ENCODE measurements around the gene CRAMP1.

CRAMP1 gene

DNA sequence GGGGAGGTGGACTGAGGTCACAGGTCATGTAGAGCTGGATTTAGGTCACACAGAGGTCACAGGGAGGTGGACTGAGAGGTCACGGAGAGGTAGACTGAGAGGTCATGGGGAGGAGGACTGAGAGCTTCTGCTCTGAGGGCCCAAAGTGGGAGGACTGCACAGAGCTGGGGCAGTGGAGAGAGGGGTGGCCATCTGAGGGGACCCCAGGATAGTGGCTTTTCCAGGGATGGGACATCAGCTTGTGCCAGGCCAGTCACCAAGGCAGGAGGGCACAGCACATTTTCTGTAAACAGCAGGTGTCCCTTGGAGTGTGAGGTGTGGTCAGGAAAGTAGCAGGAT is 39.8 kb downstream of the CRAMP1 start:
- DNase-seq, result peak in 1 of 10 donors; percentile 36
- intact Hi-C loops (cut with DNase I), result no loop called here

DNA sequence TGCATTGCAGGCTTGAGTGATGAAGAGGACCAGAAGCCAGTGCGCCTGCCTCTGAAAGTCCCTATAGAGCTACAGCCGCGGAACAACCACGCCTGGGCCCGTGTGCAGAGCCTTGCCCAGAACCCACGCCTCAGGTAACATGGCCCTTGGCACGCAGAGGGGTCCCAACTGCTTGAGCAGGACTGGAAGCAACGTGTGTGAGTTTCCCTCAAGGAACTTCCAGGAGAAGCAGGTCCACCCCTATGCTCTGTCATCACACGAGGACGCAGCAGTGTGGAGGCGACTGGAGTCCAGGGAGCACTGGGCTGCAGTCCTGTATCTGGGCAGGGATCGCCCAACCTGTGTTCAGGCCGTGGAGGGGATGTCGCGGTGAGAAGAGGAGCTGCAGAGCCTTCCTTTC is 40.9 kb downstream of the CRAMP1 start:
- peak in 2 of 10 donors; percentile 62 to 63 for DNase-seq

GRCh38 chr16:1654505-1655268 is 42.5 kb downstream of the CRAMP1 start:
- peak in 7 of 10 donors; percentile 27 to 89 (median 44) for DNase-seq
- intact Hi-C loops (cut with DNase I), result no loop called here

More for the DNA sequence above, 40.9 kb downstream of the CRAMP1 start:
- intact Hi-C loops (cut with DNase I), result no loop called here

DNA sequence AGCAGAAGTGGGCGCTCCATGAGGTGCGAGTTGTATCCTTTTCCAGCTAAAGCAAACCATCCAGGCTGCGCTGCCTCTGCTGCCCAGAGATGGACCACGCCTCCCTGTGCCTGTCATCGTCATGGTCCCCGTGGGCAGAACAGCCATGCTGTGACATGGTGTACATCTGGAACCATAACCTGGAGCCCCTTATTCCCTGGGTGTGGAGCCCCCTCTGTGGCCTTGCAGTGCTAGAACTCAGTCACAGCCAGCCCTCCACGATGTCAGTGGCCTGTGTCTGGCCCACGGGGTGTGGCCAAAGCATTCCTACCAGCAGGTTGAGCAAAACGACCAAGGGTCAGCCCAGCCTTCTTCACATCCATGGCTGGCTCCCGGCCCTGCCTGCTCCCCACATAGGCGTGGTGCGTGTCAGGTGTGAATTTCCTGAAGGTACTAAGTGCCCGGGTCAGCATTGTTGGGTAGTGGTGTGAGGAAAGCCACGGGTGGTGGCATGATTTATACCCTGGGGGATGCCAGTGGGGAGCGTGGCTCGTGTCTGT is 43.2 kb downstream of the CRAMP1 start:
- DNase-seq, result peak in 2 of 10 donors; percentile 59 to 77
- intact Hi-C loops (cut with DNase I), result no loop called here

DNA sequence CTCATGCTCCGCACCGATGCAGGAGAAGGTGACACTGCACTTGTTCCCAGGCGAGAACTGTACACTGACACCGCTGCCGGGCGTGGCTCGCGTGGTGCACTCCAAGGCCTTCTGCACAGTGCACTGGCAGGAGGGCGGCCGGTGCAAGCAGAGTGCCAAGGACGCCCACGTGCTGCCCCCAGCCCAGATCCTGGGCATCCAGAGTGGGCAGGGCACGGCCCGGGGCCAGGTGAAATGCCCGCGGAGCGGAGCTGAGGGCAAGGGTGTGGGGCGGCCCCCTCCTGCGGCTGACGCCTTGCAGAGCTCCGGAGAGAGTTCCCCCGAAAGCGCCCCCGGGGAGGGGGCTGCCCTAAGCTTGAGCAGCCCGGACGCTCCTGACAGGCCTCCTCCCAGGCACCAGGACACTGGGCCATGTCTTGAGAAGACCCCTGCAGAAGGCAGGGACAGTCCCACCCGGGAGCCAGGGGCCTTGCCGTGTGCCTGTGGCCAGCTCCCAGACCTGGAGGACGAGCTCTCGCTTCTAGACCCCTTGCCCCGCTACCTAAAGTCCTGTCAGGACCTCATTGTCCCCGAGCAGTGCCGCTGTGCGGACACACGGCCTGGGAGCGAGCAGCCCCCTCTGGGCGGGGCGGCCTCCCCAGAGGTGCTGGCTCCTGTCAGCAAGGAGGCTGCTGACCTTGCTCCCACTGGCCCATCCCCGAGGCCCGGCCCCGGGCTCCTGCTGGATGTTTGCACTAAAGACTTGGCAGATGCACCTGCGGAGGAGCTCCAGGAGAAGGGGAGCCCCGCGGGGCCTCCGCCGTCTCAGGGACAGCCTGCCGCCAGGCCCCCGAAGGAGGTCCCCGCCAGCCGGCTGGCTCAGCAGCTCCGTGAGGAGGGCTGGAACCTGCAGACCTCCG is 44.0 kb downstream of the CRAMP1 start:
- intact Hi-C loops (cut with DNase I), result no loop called here
- peak in 2 of 10 donors; percentile 68 to 75 for DNase-seq

DNA sequence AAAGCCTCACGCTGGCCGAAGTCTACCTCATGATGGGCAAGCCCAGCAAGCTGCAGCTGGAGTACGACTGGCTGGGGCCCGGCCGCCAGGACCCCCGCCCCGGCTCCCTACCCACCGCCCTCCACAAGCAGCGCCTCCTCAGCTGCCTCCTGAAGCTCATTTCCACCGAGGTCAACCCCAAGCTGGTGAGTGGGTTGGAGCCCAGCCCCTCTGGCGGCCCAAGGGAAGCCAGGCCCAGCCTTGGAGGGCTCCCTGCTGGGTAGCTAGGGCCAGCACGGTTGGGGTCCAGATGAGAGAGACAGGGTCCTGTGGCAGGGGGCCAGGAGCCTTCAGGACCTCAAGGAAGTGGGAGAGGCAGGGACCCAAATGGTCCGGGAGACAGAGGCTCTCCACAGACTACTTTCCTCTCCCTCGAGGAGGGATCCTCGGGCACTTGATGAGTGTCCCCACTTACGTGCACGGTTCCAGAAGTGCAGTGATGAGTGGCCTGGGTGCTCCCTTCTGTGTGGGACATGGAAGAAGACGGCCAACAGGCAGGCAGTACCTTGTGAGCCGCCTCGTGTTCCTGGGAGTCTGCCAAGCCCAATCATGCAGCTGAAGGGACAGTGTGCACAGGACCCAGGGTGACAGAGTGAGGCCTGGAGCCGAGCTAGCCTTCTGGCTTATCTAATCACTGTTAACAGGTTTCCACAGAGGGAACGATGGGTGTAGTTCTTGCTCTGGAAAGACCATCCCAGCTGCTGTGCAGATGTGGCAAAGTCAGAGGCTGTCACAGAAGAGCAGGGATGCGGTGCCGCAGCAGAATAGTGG is 44.9 kb downstream of the CRAMP1 start:
- peak in 2 of 10 donors; percentile 76 to 79 for DNase-seq
- intact Hi-C loops (cut with DNase I), result no loop called here

GRCh38 chr16:1657841-1658240 is 45.7 kb downstream of the CRAMP1 start:
- peak in 2 of 10 donors; percentile 24 to 52 for DNase-seq

GRCh38 chr16:1659031-1659430 is 46.9 kb downstream of the CRAMP1 start:
- intact Hi-C loops (cut with DNase I), result no loop called here
- peak in 1 of 10 donors; percentile 58 for DNase-seq

More at GRCh38 chr16:1657841-1658240, 45.7 kb downstream of the CRAMP1 start:
- intact Hi-C loops (cut with DNase I), result no loop called here

DNA sequence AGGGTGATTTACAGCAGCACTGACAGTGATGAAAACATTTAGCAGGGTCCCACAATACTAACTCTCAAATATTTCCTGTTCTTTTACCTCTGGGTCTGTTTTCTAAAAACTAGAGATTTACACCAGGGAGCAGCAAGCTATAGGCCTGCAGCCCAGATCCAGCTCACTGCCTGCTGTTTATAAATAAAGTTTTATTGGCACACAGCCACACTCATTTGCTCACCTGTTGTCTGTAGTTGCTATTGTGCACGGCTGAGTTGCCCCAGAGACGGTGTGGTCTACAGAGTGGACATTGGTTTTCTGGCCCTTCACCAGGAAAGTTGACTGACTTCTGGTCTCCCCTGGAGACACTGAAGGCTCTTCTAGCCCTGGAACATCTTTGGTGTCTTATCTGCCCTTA is 49.7 kb downstream of the CRAMP1 start:
- DNase-seq, result peak in 2 of 10 donors; percentile 1 to 39

DNA sequence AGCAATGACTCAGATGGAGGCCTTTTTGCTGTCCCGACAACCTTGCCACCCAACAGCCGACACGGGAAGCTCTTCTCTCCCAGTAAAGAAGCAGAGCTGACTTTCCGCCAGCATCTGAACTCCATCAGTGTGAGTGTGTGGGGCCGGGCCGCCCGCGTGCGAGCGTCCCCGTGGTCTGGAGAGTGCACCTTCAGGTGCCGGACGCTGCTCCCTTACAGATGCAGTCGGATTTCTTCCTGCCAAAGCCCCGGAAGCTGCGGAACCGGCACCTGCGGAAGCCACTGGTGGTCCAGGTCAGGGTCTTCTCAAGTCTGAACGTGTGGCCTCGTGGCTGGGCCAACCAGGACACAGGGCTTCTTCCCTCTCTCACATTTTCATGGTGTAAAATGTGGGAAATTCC is 50.4 kb downstream of the CRAMP1 start:
- intact Hi-C loops (cut with DNase I), result no loop called here
- DNase-seq, result peak in 3 of 10 donors; percentile 21 to 78 (median 56)

More for the DNA sequence above, 49.7 kb downstream of the CRAMP1 start:
- intact Hi-C loops (cut with DNase I), result no loop called here

GRCh38 chr16:1665829-1666228 is 53.7 kb downstream of the CRAMP1 start:
- intact Hi-C loops (cut with DNase I), result no loop called here

DNA sequence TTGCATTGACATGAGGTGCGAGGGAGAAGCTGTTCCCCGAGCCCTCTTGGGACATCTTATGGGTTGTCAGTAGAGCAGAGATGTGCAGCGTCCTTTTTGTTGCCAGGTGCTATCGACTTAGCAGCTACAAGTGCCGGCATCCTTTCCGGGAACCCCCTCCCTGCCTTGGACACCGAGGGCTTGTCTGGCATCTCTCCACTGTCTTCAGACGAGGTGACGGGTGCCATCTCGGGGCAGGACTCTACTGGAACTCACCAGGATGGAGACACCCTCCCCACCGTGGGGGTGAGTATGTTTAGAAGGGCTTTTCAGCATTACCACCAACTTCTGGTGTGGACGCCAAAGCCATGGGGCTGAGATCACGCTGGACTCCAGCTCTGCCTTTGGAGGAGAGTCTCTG is 54.2 kb downstream of the CRAMP1 start:
- DNase-seq, result peak in 2 of 10 donors; percentile 25 to 55
- intact Hi-C loops (cut with DNase I), result no loop called here

More at GRCh38 chr16:1665829-1666228, 53.7 kb downstream of the CRAMP1 start:
- DNase-seq, result peak in 3 of 10 donors; percentile 32 to 62 (median 54)

DNA sequence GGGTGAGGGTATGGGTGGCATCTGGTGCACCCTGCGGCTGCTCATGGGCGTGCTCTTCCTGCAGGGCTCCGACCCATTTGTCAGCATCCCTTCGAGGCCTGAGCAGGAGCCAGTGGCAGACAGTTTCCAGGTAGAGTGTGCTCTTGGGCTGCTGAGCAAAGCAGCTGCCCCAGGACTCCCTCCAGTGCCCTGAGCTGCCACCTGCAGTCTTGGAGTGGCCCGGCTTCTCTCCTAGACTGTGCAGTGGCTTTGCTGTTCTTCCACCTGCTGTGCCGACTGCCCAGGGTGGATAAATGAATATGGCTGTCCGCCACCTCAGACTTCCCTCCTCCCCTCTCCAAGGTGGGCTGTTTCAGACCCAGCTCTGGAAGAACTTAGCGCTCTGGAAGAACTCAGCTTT is 55.1 kb downstream of the CRAMP1 start:
- intact Hi-C loops (cut with DNase I), result no loop called here

DNA sequence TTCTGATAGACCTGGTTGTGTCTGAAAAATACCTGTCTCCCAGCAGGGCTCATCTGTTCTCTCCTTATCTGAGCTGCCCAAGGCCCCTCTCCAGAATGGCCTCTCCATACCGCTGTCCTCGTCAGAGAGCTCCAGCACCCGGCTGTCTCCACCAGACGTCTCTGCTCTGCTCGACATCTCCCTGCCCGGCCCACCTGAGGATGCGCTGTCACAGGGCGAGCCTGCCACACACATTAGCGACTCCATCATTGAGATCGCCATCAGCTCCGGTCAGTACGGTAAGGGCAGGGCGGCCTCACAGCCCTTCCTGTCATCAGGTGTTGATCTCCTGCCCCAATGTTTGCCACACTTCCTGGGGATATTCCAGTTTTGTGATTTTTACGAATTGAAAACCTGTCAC is 55.8 kb downstream of the CRAMP1 start:
- DNase-seq, result peak in 2 of 10 donors; percentile 23 to 59
- intact Hi-C loops (cut with DNase I), result no loop called here

More for the DNA sequence above, 55.1 kb downstream of the CRAMP1 start:
- peak in 2 of 10 donors; percentile 22 to 58 for DNase-seq

DNA sequence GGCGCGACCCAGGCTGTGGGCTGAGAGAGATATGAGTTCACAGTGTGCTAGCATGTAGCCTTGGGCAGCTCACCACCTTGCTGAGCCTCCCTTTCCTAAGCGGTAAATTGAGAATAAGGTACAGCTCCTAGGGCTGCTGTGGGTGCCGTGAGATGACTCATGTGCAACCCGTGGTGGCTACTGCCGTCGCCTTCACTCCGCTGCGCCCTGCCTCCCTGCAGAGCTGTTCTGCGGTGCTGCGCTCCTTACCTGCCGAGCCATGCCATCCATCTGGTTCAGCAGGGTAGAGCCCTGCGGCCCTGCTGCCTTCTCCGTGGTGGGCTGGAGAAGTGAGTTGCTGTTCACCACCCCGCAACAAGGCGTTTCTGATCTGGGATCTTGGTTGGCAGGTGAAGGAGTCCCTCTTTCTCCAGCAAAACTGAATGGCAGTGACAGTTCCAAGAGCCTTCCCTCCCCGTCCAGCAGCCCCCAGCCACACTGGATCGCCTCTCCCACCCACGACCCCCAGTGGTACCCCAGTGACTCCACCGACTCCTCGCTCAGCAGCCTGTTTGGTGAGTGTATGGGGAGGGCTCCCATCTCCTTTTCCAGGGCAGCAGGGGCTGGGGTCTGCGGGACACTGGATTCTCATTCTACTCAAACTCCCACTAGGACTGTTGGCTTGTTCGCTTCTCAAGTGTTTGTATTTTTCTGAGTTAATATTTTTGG is 56.6 kb downstream of the CRAMP1 start:
- DNase-seq, result peak in 2 of 10 donors; percentile 28 to 55
- intact Hi-C loops (cut with DNase I), result no loop called here

DNA sequence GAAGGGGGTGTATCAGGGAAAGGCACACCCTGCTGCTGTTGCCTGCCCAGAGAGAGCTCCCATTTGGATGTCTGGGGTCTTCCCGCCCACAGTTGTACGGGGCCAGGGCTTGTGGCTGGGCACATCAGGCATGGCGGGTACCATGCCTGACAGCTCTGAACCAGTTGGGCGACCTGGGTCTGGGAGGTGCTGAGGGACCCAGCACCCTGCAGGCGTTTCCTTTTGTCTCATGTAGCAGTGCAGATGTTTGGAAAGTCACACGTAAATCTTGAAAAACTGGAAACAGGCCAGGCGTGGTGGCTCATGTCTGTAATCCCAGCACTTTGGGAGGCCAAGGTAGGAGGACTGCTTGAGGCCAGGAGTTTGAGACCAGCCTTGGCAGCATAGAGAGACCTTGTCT is 57.5 kb downstream of the CRAMP1 start:
- intact Hi-C loops (cut with DNase I), result loop anchor here (10.0 kb wide), 1 partner anchor 55 kb away; the partner anchor contains the start of genes CRAMP1 and IFT140
- DNase-seq, result no peak

GRCh38 chr16:1670371-1670770 is 58.2 kb downstream of the CRAMP1 start:
- DNase-seq, result peak in 1 of 10 donors; percentile 62
- intact Hi-C loops (cut with DNase I), result loop anchor here (10.0 kb wide), 1 partner anchor 56 kb away; the partner anchor contains the start of genes CRAMP1 and IFT140

GRCh38 chr16:1670866-1671265 is 58.7 kb downstream of the CRAMP1 start:
- DNase-seq, result peak in 1 of 10 donors; percentile 58
- intact Hi-C loops (cut with DNase I), result loop anchor here (10.0 kb wide), 1 partner anchor 56 kb away; the partner anchor contains the start of genes CRAMP1 and IFT140
